Posterior cingulate gyrus (tissue), 11 donors: ENCODE data around the gene RASSF5.

Source experiments
- DNase-seq, 10 donors: peaks; one replicate each; pipeline versions ENCODE4 v3.0.0 to v3.0.0-alpha.2; 2020 to 2021; ENCODE audit warnings: mixed read lengths in 3 of 10
- intact Hi-C: fragments of 100-400 bp; cut with DNase I; formaldehyde crosslinking; loops from one replicate; pipeline ENCODE4 v1.15.1; 2023

The RASSF5 gene

GRCh38 chr1:206578068-206578977 lies 71.0 kb downstream of the RASSF5 start:
- peak in 1 of 10 donors; percentile 21 for DNase-seq
- intact Hi-C loops, result no loop called here

GRCh38 chr1:206578978-206579374 lies 71.6 kb downstream of the RASSF5 start:
- peak in 1 of 10 donors; percentile 25 for DNase-seq
- intact Hi-C loops, result no loop called here

GRCh38 chr1:206579747-206580437 lies 72.6 kb downstream of the RASSF5 start:
- peak in 6 of 10 donors; percentile 32 to 90 (median 61) for DNase-seq
- intact Hi-C loops, result loop anchor here (5.0 kb wide), 1 partner anchor 88 kb away; no protein-coding TSS in a partner anchor

DNA sequence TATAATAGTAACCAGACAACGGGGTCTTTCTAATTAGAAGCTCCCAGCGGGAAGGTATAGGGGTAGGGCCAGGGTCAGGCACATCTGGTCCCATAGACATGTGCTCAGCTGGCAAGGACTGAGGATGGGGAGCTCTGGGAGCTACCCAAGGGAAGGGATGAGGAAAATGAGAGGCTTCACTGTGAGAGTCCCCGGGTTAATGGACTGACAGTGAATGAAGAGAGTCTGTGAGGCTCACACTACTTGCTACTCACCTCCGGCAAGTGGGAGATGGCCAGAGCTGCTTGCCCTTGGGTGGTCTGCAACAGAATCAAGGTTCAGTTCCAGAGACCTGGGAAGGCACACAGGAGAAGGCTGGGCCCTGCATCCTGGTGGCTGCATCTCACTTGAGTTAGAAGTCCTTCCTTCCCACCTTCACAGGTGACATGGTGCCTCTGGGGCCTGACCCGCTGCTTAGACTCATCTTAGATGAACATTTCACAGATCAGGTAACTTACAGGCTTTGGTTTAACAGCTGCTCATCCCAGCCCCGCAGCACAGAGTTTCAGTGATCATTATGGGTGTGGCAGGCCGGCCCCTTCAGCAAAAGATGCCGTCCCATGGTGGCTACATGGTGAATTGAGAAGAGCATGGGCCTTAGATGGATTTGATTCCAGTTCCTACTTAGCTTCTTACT lies 73.2 kb downstream of the RASSF5 start:
- peak in 1 of 10 donors; percentile 51 for DNase-seq
- intact Hi-C loops, result loop anchor here (5.0 kb wide), 1 partner anchor 88 kb away; no protein-coding TSS in a partner anchor

- peak in 1 of 10 donors; percentile 37 for DNase-seq
- intact Hi-C loops, result loop anchor here (5.0 kb wide), 1 partner anchor 89 kb away; no protein-coding TSS in a partner anchor
Observed at GRCh38 chr1:206581114-206581497, 73.8 kb downstream of the RASSF5 start.

- DNase-seq, result peak in 4 of 10 donors; percentile 28 to 89 (median 34)
Observed at GRCh38 chr1:206581571-206581981, 74.2 kb downstream of the RASSF5 start.

GRCh38 chr1:206582537-206582936 lies 75.2 kb downstream of the RASSF5 start:
- DNase-seq, result peak in 1 of 10 donors; percentile 47
- intact Hi-C loops, result loop anchor here (5.0 kb wide), 1 partner anchor 90 kb away; no protein-coding TSS in a partner anchor

More at GRCh38 chr1:206581571-206581981, 74.2 kb downstream of the RASSF5 start:
- intact Hi-C loops, result loop anchor here (5.0 kb wide), 1 partner anchor 89 kb away; no protein-coding TSS in a partner anchor

GRCh38 chr1:206582971-206583706 lies 75.8 kb downstream of the RASSF5 start:
- intact Hi-C loops, result loop anchor here (1.0 to 5.0 kb wide), 2 partner anchors 38 to 91 kb away; no protein-coding TSS in a partner anchor
- peak in 3 of 10 donors; percentile 27 to 91 (median 87) for DNase-seq

DNA sequence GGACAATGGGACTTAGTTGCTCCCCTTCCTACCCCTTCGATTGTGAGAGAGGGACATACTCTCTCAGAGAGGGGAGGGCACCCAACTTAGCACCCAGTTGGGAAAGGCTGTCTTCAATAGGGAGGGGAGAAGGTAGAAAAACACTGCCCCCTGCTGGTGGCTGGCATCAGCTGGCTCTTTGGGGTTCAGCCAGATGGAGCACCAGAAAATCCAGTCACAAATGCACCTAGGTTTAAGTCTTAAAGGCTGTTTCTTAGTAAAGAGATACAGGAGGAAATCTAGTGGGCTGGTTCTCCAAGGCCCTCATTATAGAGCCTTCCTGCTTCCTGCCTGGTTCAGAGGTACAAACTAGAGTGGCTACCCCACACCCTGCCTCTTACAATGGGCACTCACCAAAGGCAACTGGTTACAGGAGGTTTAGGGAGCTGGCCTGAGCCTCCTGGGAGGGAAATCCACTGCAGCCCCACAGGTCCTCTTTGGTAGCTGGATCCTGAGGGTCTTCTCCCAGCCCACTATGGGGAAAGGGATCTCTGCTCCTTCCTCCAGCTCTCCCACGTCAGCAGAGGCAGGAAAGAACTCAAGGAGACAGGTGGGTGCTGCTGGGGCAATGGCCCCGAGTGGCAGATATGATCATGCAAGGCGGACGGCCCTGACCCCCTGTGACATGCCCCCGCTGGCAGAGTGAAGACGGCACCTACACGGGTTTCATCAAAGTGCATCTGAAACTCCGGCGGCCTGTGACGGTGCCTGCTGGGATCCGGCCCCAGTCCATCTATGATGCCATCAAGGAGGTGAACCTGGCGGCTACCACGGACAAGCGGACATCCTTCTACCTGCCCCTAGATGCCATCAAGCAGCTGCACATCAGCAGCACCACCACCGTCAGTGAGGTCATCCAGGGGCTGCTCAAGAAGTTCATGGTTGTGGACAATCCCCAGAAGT lies 76.6 kb downstream of the RASSF5 start:
- peak; percentile 61 to 96 (median 84) for DNase-seq
- intact Hi-C loops, result loop anchor here (1.0 to 5.0 kb wide), 2 partner anchors 39 to 92 kb away; no protein-coding TSS in a partner anchor

DNA sequence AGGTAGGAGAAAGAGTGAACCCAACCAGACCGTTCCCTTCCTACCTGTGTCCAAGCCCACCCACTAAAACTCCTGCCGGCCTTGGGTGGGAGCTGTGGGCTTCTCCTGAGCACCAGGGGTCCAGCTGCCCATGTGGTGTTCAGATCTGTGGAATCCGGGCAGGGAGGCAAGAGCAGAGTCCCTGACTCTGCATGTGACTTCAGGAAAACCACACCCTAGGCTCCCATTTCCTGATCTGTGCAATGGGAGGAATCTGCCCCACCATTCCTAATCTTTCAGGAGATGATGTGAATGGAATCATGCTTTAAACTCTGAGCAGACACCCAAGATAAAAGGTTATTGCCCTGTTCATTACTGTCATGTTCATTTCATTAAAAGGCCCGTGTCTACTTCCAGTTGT lies 77.4 kb downstream of the RASSF5 start:
- no peak for DNase-seq
- intact Hi-C loops, result loop anchor here (5.0 kb wide), 1 partner anchor 92 kb away; no protein-coding TSS in a partner anchor

- intact Hi-C loops, result no loop called here
- DNase-seq, result peak in 1 of 10 donors; percentile 20
Observed at GRCh38 chr1:206586501-206587445, 79.4 kb downstream of the RASSF5 start.

DNA sequence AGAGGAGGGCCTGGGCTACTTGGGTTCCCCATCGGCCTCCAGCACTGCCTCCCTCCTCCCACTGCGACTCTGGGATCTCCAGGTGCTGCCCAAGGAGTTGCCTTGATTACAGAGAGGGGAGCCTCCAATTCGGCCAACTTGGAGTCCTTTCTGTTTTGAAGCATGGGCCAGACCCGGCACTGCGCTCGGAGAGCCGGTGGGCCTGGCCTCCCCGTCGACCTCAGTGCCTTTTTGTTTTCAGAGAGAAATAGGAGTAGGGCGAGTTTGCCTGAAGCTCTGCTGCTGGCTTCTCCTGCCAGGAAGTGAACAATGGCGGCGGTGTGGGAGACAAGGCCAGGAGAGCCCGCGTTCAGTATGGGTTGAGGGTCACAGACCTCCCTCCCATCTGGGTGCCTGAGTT lies 80.6 kb downstream of the RASSF5 start:
- intact Hi-C loops, result no loop called here
- DNase-seq, result peak in 1 of 10 donors; percentile 68

GRCh38 chr1:206588492-206588891 lies 81.2 kb downstream of the RASSF5 start:
- DNase-seq, result peak in 1 of 10 donors; percentile 29
- intact Hi-C loops, result no loop called here

GRCh38 chr1:206589206-206589605 lies 81.9 kb downstream of the RASSF5 start:
- peak in 1 of 10 donors; percentile 28 for DNase-seq
- intact Hi-C loops, result no loop called here

GRCh38 chr1:206590025-206590758 lies 82.9 kb downstream of the RASSF5 start:
- intact Hi-C loops, result no loop called here
- DNase-seq, result peak in 1 of 10 donors; percentile 26

DNA sequence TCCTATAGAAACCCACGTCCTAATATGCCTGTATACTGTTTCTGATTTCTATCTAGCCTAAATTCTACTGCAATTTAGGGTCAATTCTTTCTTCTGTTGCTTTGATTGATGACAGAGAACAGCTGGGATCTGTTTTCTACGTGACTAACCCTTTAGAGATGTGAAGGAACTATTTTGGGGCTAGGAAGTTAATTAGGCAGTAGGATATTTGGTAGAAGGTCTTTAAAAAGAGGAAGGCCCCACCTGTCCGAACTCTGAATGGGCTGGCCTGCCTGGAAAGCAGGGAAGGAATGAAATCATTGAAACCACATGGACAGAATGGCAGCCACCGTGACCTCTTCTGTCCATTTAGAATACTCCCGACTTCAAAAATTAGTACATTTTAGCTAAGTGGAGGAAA lies 83.9 kb downstream of the RASSF5 start:
- intact Hi-C loops, result no loop called here

More for the DNA sequence above, 83.9 kb downstream of the RASSF5 start:
- DNase-seq, result no peak
